Large intestine (tissue), 3 donors: ENCODE results near the gene CES3. TPM values are rescaled to one million over a fixed set of nuclear protein-coding genes. Genes with fewer than 3 reads are reported as not detected.

Experiments
- DNase-seq, 2 donors: peaks; one replicate each; pipeline versions ENCODE4 v3.0.0 to v3.0.0-alpha.2; 2013
- H3K27ac ChIP-seq: one replicate; pipeline ENCODE4 v1.5.1; 2013; ENCODE audit warnings: low read length
- H3K27me3 ChIP-seq: 2 replicates; pipeline ENCODE4 v1.6.1; 2013; ENCODE audit warnings: low read length; ENCODE audit not compliant: control insufficient read depth, insufficient read depth
- H3K36me3 ChIP-seq: 2 replicates; pipeline ENCODE4 v1.6.1; 2013; ENCODE audit warnings: low read length; ENCODE audit not compliant: control insufficient read depth, insufficient read depth
- H3K4me1 ChIP-seq: one replicate; pipeline ENCODE4 v1.6.1; 2013; ENCODE audit warnings: low read length; ENCODE audit not compliant: control insufficient read depth, insufficient read depth
- H3K4me3 ChIP-seq: one replicate; pipeline ENCODE4 v1.5.1; 2013; ENCODE audit warnings: low read length
- H3K9me3 ChIP-seq: one replicate; pipeline ENCODE4 v1.6.1; 2013; ENCODE audit warnings: mild to moderate bottlenecking, low read depth, low read length, moderate library complexity; ENCODE audit not compliant: control insufficient read depth
- WGBS: methylation state at CpG from one replicate; pipeline ENCODE4 v1.1.5; 2013; ENCODE audit warnings: low lambda C conversion rate; ENCODE audit not compliant: insufficient coverage; 5-methylcytosine and 5-hydroxymethylcytosine counted together
- polyA plus RNA-seq: library from polyadenylated mRNA; unstranded; fragments of 120-200 nt; gene quantifications from one replicate; pipeline ENCODE4 v1.2.1, GENCODE V29; 2013

The CES3 gene
- polyA plus RNA-seq, 1 donor, result 16.0 TPM

GRCh38 chr16:67017810-67018488 lies 56.9 kb downstream of the CES3 start:
- Histone ChIP-seq H3K4me3 (no peak overlapping the region), H3K36me3 (no peaks in the 10 kb centered on the region), H3K4me1 (peaks cover 10% of the 10 kb centered on the region), H3K9me3 (no peaks in the 10 kb centered on the region), H3K27me3 (peaks cover 26% of the 10 kb centered on the region), H3K27ac (no peak overlapping the region)
- DNase-seq, result peak; percentile 82 to 84
- no CpG with 5 or more reads among the region's 6 CpGs for WGBS

GRCh38 chr16:67019171-67019570 lies 58.1 kb downstream of the CES3 start:
- WGBS, result no CpG with 5 or more reads among the region's 8 CpGs
- DNase-seq, result no peak
- peaks cover 16% of the 10 kb centered on the region for H3K27me3 ChIP-seq
- no peaks in the 10 kb centered on the region for H3K9me3 ChIP-seq
- H3K36me3 ChIP-seq, result no peaks in the 10 kb centered on the region
- H3K4me1 ChIP-seq, result peaks cover 5% of the 10 kb centered on the region
- H3K27ac ChIP-seq, result no peak overlapping the region
- H3K4me3 ChIP-seq, result no peak overlapping the region

- DNase-seq, result no peak
- 67% methylated on average over 1 of the region's 3 CpGs for WGBS
- H3K27me3 ChIP-seq, result peaks cover 1% of the 10 kb centered on the region
- no peak overlapping the region for H3K4me3 ChIP-seq
- no peaks in the 10 kb centered on the region for H3K36me3 ChIP-seq
- peaks cover 6% of the 10 kb centered on the region for H3K4me1 ChIP-seq
- no peaks in the 10 kb centered on the region for H3K9me3 ChIP-seq
- H3K27ac ChIP-seq, result no peak overlapping the region
Measured at GRCh38 chr16:67021321-67021720, 60.3 kb downstream of the CES3 start.

- Histone ChIP-seq H3K9me3 (no peaks in the 10 kb centered on the region), H3K27me3 (no peaks in the 10 kb centered on the region), H3K4me3 (no peak overlapping the region), H3K4me1 (peaks cover 6% of the 10 kb centered on the region), H3K36me3 (no peaks in the 10 kb centered on the region), H3K27ac (no peak overlapping the region)
- DNase-seq, result no peak
- 60% methylated on average over 1 of the region's 4 CpGs for WGBS
Measured at GRCh38 chr16:67022531-67023214, 61.6 kb downstream of the CES3 start.

- Histone ChIP-seq H3K36me3 (no peaks in the 10 kb centered on the region), H3K9me3 (no peaks in the 10 kb centered on the region), H3K27ac (no peak overlapping the region), H3K27me3 (no peaks in the 10 kb centered on the region), H3K4me1 (peaks cover 9% of the 10 kb centered on the region), H3K4me3 (no peak overlapping the region)
- DNase-seq, result no peak
- no CpG with 5 or more reads among the region's 1 CpG for WGBS
Measured at GRCh38 chr16:67023689-67024088, 62.6 kb downstream of the CES3 start.

Other genes starting within 250 kb of the CES3 start
- 107 TPM for gene DYNC1LI2, start 209.7 kb upstream of the CES3 start, polyA plus RNA-seq
- gene TERB1, start 159.7 kb upstream of the CES3 start, polyA plus RNA-seq, result 0.09 TPM
- gene NAE1, start 130.3 kb upstream of the CES3 start, polyA plus RNA-seq, result 67.6 TPM
- 12.1 TPM for gene CA7, start 116.9 kb upstream of the CES3 start, polyA plus RNA-seq
- 9.6 TPM for gene PDP2, start 80.8 kb upstream of the CES3 start, polyA plus RNA-seq
- gene CDH16, start 42.4 kb upstream of the CES3 start, polyA plus RNA-seq, result 7.9 TPM
- gene RRAD, start 35.7 kb upstream of the CES3 start, polyA plus RNA-seq, result 2.0 TPM
- gene CIAO2B, start 26.9 kb upstream of the CES3 start, polyA plus RNA-seq, result 82.1 TPM
- gene CES2, start 25.8 kb upstream of the CES3 start, polyA plus RNA-seq, result 181 TPM
- gene CES4A, start 27.3 kb downstream of the CES3 start, polyA plus RNA-seq, result 23.5 TPM
- gene CBFB, start 67.9 kb downstream of the CES3 start, polyA plus RNA-seq, result 25.1 TPM
- gene PHAF1, start 148.7 kb downstream of the CES3 start, polyA plus RNA-seq, result 14.3 TPM
- 5.5 TPM for gene B3GNT9, start 189.7 kb downstream of the CES3 start, polyA plus RNA-seq
- gene TRADD, start 198.6 kb downstream of the CES3 start, polyA plus RNA-seq, result 13.2 TPM
- gene FBXL8, start 198.7 kb downstream of the CES3 start, polyA plus RNA-seq, result 5.0 TPM
- 8.2 TPM for gene HSF4, start 203.5 kb downstream of the CES3 start, polyA plus RNA-seq
- 5.8 TPM for gene NOL3, start 209.3 kb downstream of the CES3 start, polyA plus RNA-seq
- gene MATCAP1, start 222.7 kb downstream of the CES3 start, polyA plus RNA-seq, result 29.2 TPM
- gene EXOC3L1, start 228.9 kb downstream of the CES3 start, polyA plus RNA-seq, result 2.1 TPM
- gene E2F4, start 230.9 kb downstream of the CES3 start, polyA plus RNA-seq, result 67.6 TPM
- 34.0 TPM for gene ELMO3, start 237.9 kb downstream of the CES3 start, polyA plus RNA-seq